Myocyte (in vitro differentiated cells): ENCODE results near the gene YIPF3. TPM values are rescaled to one million over a fixed set of nuclear protein-coding genes. Genes with fewer than 3 reads are reported as not detected.
"Not testable (repeated sequence)": the region's sequence is repeated elsewhere in the genome, so short reads cannot be mapped to it uniquely, and the experiment has no call there.

Source experiments
- DNase-seq: peaks from one replicate; pipeline ENCODE4 v3.0.0-alpha.2; 2012; ENCODE audit warnings: low read depth
- total RNA-seq: library from RNA; depleted of rRNA; stranded (reverse); fragments of >200 nt; gene quantifications from 2 replicates; pipeline ENCODE4 v1.2.3, GENCODE V29; 2014

Gene YIPF3
- total RNA-seq, 1 donor from 2014 or later = 199 TPM

DNA sequence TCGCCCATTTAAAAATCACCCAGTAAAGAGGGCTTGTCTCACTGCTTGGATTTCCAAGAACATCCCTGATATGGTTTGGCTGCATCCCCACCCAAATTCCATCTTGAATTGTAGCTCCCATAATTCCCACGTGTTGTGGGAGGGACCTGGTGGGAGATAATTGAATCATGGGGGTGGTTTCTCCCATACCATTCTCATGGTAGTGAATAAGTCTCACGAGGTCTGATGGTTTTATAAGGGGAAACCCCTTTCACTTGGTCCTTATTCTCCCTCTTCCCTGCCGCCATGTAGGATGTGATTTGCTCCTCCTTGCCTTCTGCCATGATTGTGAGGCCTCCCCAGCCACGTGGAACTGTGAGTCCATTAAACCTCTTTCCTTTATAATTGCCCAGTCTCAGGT is 49.5 kb downstream of the YIPF3 start:
- not testable (repeated sequence) for DNase-seq

- DNase-seq = no peak
Measured at GRCh38 chr6:43465948-43466347, 50.8 kb downstream of the YIPF3 start.

DNA sequence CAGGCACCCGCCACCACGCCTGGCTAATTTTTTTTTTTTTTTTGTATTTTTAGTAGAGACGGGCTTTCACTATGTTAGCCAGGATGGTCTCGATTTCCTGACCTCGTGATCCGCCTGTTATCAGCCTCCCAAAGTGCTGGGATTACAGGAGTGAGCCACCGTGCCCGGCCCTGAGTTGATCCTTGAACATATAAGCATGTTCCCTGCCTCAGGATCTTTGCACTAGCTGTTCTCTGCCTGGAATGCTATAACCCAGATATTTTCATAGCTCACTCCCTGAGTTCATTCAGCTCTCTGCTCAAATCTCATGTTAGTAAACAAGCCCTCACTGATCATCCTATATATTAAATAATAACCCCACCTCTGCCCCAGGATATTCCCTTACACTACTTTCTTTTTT is 52.4 kb downstream of the YIPF3 start:
- DNase-seq = no peak

- no peak for DNase-seq
Measured at GRCh38 chr6:43461936-43462335, 54.8 kb downstream of the YIPF3 start.

Other genes starting within 250 kb of the YIPF3 start
- gene SLC22A7, start 218.7 kb downstream of the YIPF3 start, total RNA-seq = not detected in 2 replicates
- gene CRIP3, start 208.1 kb downstream of the YIPF3 start, total RNA-seq = 0.78 TPM in 1 of 2 replicates, not detected in the other
- 14.4 and 14.9 TPM in 2 replicates for gene ZNF318, start 147.3 kb downstream of the YIPF3 start, total RNA-seq
- 10.5 and 11.6 TPM in 2 replicates for gene ABCC10, start 89.4 kb downstream of the YIPF3 start, total RNA-seq
- 3.3 and 6.2 TPM in 2 replicates for gene DLK2, start 61.4 kb downstream of the YIPF3 start, total RNA-seq
- gene TJAP1, start 39.4 kb downstream of the YIPF3 start, total RNA-seq = 26.7 and 39.6 TPM in 2 replicates
- 1.6 and 2.0 TPM in 2 replicates for gene LRRC73, start 6.6 kb downstream of the YIPF3 start, total RNA-seq
- 23.5 and 26.5 TPM in 2 replicates for gene POLR1C, start 163 bp upstream of the YIPF3 start, total RNA-seq
- 33.4 and 34.1 TPM in 2 replicates for gene XPO5, start 59.1 kb upstream of the YIPF3 start, total RNA-seq
- gene POLH, start 59.3 kb upstream of the YIPF3 start, total RNA-seq = 21.8 and 26.7 TPM in 2 replicates
- 33.6 and 35.9 TPM in 2 replicates for gene GTPBP2, start 112.3 kb upstream of the YIPF3 start, total RNA-seq
- 18.1 and 35.3 TPM in 2 replicates for gene MAD2L1BP, start 118.9 kb upstream of the YIPF3 start, total RNA-seq
- not detected in 2 replicates for gene RSPH9, start 128.1 kb upstream of the YIPF3 start, total RNA-seq
- 33.5 and 38.8 TPM in 2 replicates for gene MRPS18A, start 170.9 kb upstream of the YIPF3 start, total RNA-seq